HUES6 (cell line): ENCODE results near the gene IL1R2.

Experiments used
- H3K27ac ChIP-seq: 2 replicates; pipeline ENCODE4 v1.7.0; 2013; ENCODE audit warnings: low read depth, mild to moderate bottlenecking, low read length, inconsistent platforms
- H3K27me3 ChIP-seq: 2 replicates; pipeline ENCODE4 v1.6.1; 2013; ENCODE audit warnings: low read length; ENCODE audit not compliant: control insufficient read depth, insufficient read depth
- H3K36me3 ChIP-seq: 2 replicates; pipeline ENCODE4 v1.6.1; 2013; ENCODE audit warnings: low read length; ENCODE audit not compliant: control insufficient read depth, insufficient read depth
- H3K4me1 ChIP-seq: 2 replicates; pipeline ENCODE4 v1.6.1; 2013; ENCODE audit warnings: low read length; ENCODE audit not compliant: control insufficient read depth, insufficient read depth
- H3K4me3 ChIP-seq: 2 replicates; pipeline ENCODE4 v1.5.1; 2013; ENCODE audit warnings: low read depth, low read length
- H3K9ac ChIP-seq: one replicate; pipeline ENCODE4 v1.6.1; 2013; ENCODE audit warnings: mild to moderate bottlenecking, low read length
- H3K9me3 ChIP-seq: 2 replicates; pipeline ENCODE4 v1.6.1; 2013; ENCODE audit warnings: low read depth, low read length; ENCODE audit not compliant: control insufficient read depth, insufficient read depth

The IL1R2 gene

DNA sequence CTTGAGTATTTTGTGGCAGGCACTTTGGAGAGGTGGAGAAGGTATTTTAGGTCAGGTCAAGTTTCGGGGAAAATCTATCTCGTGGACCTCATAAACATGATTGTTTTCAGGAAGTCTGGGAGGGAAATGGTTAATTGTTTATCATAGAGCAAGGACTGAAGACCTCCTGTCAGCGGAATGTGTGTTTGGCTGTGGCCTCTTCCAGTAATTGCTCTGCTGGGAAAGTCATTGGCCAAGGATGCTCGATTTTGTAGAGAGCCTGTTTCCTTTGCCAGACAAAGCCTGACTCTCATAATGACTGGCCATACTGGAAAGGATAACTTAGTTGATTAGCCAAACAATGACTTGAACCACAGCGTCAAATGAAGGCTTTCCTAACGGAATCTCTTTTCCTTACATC lies 30.0 kb downstream of the IL1R2 start:
- H3K4me1 ChIP-seq = no peaks in the 10 kb centered on the region
- H3K9ac ChIP-seq = no peak overlapping the region

DNA sequence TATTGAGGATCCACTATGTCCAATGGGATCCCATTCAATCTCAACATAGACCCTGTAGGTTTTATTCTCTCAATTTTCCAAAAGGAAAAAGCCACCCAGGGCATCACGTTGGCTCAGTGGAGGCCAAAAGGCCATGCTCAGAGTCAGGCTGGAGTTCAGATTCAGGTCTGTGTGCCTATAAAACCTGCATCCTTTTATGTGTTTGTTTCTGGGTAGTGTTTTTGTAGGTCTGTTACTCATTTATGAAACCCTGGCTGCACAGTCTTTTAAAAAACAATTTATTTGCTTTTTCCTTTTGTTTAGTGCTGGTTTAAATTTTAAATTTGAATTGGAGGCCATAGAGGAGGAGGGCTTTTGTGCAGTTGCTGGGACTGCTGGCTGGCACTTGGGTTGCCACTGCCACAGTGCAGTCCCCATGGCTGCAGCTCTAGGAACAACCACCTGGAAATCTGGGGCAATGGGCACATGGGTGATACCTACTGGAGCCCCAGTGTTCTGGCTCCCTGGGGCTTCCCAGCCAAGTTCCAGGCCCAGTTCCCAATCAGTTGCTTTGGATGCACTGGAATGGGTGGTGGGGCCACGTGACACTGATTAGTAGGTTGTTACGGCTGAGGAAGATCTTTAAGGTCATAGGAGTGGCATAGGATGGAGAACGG lies 31.3 kb downstream of the IL1R2 start:
- H3K27me3 ChIP-seq = peaks cover 7% of the 10 kb centered on the region; the same call in 1 of the 2 replicates
- H3K4me3 ChIP-seq = no peak overlapping the region
- no peaks in the 10 kb centered on the region for H3K36me3 ChIP-seq
- no peak overlapping the region for H3K9ac ChIP-seq
- no peaks in the 10 kb centered on the region for H3K4me1 ChIP-seq
- no peak overlapping the region for H3K27ac ChIP-seq
- H3K9me3 ChIP-seq = no peaks in the 10 kb centered on the region

More for the DNA sequence above, 30.0 kb downstream of the IL1R2 start:
- no peak overlapping the region for H3K4me3 ChIP-seq
- no peak overlapping the region for H3K27ac ChIP-seq
- peaks cover 7% of the 10 kb centered on the region; the same call in 1 of the 2 replicates for H3K27me3 ChIP-seq
- H3K9me3 ChIP-seq = no peaks in the 10 kb centered on the region
- no peaks in the 10 kb centered on the region for H3K36me3 ChIP-seq

DNA sequence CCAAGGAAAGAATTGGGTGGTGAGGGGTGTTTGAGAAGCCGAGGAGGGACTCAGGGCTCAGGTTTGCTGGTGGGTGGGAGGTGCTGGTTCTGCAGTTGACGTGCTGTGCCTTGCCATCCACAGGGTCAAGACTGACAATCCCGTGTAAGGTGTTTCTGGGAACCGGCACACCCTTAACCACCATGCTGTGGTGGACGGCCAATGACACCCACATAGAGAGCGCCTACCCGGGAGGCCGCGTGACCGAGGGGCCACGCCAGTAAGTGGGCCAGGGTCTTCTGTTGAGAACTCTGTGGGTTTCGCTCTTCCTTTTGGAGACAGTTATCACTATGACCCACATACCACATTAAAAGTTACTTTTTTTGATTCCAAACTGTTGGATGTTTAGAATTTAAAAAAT lies 32.6 kb downstream of the IL1R2 start:
- peaks cover 7% of the 10 kb centered on the region; the same call in 1 of the 2 replicates for H3K27me3 ChIP-seq
- H3K36me3 ChIP-seq = no peaks in the 10 kb centered on the region
- no peak overlapping the region for H3K9ac ChIP-seq
- H3K4me1 ChIP-seq = no peaks in the 10 kb centered on the region
- H3K27ac ChIP-seq = no peak overlapping the region
- H3K9me3 ChIP-seq = no peaks in the 10 kb centered on the region
- H3K4me3 ChIP-seq = no peak overlapping the region

DNA sequence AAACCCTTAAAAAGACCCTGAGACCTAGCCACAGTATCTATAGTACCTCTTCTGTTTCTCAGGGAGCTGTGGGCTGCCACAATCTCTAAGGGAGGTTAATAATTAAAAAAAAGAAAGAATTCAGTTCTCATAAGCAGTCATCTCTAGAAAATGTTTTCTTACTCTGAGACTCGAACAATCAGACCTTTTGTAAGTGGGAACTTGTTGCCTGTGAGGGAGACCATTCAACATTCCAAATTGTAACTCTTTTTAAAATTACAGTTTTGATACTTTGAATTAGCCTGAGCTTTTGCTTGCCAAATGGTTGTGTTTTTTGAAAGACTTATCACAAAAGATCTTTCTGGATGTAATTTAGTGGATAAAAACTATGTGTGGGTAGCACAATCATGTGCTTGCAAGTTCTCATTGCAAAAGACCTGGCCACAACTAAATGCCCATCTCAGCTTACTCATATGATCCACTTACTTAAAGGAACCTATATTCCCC lies 33.3 kb downstream of the IL1R2 start:
- H3K27me3 ChIP-seq = peaks cover 1% of the 10 kb centered on the region; the same call in 1 of the 2 replicates
- H3K27ac ChIP-seq = no peak overlapping the region
- no peak overlapping the region for H3K9ac ChIP-seq
- no peak overlapping the region for H3K4me3 ChIP-seq
- H3K9me3 ChIP-seq = no peaks in the 10 kb centered on the region
- H3K4me1 ChIP-seq = no peaks in the 10 kb centered on the region
- no peaks in the 10 kb centered on the region for H3K36me3 ChIP-seq

DNA sequence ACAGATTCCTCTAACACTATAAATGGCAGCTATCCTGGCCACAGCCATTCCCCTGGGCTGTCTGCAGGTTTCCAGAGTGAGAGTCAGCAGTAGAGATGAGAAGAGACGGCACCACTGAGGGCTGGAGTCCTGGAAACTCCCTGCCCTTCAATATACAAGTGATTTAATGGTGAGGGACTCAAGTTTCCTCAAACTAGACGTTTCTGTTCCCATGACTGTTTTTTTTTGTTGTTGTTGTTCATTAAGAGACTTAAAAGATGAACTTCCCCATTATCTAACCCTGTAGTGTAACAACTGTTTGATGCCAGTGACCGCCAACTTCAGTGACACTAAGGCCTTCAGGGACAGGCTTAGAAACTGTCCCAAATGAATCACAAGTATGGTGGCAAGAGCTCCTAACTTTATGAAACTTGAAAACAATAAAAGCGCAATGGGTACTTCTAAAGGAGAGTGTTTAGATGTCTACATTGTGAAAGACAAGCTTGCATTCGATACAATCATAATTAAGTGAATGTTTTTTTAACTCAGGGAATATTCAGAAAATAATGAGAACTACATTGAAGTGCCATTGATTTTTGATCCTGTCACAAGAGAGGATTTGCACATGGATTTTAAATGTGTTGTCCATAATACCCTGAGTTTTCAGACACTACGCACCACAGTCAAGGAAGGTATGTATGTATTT lies 34.0 kb downstream of the IL1R2 start:
- Histone ChIP-seq H3K4me3 (no peak overlapping the region), H3K36me3 (no peaks in the 10 kb centered on the region), H3K27me3 (no peaks in the 10 kb centered on the region), H3K27ac (no peak overlapping the region), H3K9me3 (no peaks in the 10 kb centered on the region), H3K9ac (no peak overlapping the region), H3K4me1 (no peaks in the 10 kb centered on the region)

DNA sequence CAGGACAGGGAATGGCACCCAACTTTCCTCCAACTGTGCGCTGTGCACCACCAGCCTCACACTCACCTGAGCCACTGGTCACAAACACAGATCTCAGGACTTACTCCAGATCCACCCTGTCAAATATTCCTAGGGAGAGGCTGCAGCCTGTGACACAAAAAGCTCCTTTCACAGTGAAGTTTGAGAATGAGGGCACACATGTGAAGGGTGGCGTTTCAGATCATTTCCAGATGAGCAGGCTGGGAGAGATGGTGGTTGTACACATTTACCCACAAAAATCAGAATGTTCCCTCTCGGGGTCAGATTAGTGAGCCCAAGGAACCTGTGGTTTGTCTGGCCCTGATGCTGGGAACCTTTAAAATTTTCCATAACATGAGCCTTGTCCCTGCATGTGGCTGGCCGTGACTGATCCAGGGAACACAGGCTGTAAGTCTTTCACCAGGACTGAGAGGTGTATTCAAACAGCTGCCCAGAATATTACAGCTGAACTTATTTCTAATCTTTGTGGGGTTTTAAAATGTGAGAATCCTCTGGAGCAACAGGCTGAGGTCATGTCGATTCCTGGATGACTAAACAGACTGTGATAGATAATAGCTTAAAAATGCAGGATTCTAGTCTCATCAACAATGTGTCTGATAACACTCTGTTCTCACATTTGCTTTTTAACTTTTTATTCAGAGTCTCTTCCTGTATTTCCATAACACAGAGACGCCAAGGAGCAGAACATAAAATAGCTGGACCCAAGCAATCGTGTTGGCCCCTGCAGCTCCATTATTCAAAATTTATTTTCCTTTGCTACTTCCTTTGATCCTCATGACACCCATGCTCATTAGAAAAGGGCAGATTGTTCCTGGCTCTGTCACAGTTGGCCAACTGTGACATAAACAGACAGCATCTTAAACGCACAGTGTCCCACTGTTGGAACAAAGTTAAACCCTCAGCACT lies 35.5 kb downstream of the IL1R2 start:
- Histone ChIP-seq H3K9ac (no peak overlapping the region), H3K9me3 (no peaks in the 10 kb centered on the region), H3K27me3 (no peaks in the 10 kb centered on the region), H3K27ac (no peak overlapping the region), H3K4me3 (no peak overlapping the region), H3K36me3 (no peaks in the 10 kb centered on the region), H3K4me1 (no peaks in the 10 kb centered on the region)

DNA sequence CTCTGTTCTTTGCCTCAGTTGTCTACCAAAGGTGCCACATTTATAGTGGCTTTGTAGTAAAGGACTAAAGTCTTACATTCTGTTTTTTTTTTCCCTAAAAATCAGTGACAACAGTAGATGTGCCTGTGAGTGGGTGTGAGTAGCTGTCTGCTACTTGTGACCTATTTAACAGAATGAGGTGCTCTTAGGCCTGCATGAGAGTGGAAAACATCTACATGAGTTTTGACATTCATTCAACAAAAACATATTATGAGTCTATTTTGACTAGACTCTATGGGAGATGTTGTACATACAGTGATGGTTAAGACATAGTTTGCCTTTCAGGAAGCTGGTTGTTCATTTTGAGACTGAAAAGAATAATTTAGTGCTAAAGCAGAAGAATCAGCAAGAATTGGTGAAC lies 36.7 kb downstream of the IL1R2 start:
- Histone ChIP-seq H3K4me1 (no peaks in the 10 kb centered on the region), H3K4me3 (no peak overlapping the region), H3K36me3 (no peaks in the 10 kb centered on the region), H3K27me3 (no peaks in the 10 kb centered on the region), H3K9me3 (no peaks in the 10 kb centered on the region), H3K27ac (no peak overlapping the region), H3K9ac (no peak overlapping the region)

DNA sequence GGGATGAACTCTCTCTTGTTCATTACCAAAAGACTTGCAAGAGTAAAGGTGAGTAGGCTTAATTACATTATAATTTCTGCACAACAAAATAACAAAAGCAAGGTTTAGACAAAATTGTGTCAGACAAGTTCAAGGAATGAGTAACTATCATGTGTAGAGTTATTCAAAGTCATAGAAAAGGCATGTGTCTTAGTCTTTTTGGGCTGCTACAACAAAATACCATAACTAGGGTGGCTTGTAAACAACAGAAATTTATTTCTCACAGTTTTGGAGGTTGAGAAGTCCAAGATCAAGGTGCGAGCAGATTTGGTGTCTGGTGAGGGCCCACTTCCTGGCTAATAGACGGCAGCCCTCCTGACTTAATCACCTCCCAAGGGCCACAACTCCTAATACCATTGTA lies 37.6 kb downstream of the IL1R2 start:
- no peaks in the 10 kb centered on the region; the same call in 1 of the 2 replicates for H3K4me1 ChIP-seq
- H3K9ac ChIP-seq = no peak overlapping the region
- no peaks in the 10 kb centered on the region for H3K36me3 ChIP-seq
- no peak overlapping the region for H3K4me3 ChIP-seq
- H3K27ac ChIP-seq = no peak overlapping the region
- peaks cover 2% of the 10 kb centered on the region; the same call in 1 of the 2 replicates for H3K9me3 ChIP-seq
- no peaks in the 10 kb centered on the region for H3K27me3 ChIP-seq

DNA sequence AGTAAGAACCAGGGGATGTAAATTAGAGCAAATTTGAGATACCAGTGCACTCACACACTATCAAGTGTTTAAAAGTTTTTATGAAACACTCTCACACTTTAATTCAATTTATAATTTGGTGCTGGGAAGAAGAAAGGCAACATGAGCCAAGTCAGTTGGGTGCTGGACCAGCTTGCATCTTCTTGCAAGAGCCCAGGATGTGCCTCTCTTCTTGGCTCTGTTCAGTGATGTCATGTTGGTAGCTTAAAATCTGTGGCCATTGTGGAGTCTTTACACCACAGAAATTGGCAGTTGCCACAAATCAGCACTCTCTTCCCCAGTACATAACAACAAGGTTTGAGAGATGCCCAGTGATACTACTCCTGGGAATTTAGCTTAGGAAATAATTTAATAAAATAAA lies 38.2 kb downstream of the IL1R2 start:
- H3K9ac ChIP-seq = no peak overlapping the region
- peaks cover 5% of the 10 kb centered on the region for H3K4me1 ChIP-seq
- H3K27me3 ChIP-seq = no peaks in the 10 kb centered on the region
- H3K9me3 ChIP-seq = peaks cover 2% of the 10 kb centered on the region; the same call in 1 of the 2 replicates
- H3K27ac ChIP-seq = no peak overlapping the region
- no peaks in the 10 kb centered on the region for H3K36me3 ChIP-seq
- no peak overlapping the region for H3K4me3 ChIP-seq

DNA sequence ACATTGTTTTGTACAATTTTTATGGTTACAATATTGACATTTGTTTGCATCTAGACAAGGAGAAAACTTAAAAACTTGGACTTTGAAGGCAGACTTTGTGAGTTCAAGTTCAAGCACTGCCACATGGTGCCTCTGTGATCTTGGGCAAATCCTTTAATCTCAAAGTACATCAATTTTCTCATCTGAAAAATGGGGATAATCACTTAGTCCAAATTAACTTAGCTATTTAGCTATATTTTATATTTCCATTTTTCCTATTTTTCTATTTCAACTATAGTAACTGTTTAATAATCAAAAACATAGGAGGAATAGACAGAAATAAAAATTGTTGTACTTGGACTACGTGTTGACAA lies 38.7 kb downstream of the IL1R2 start:
- H3K9me3 ChIP-seq = peaks cover 3% of the 10 kb centered on the region; the same call in 1 of the 2 replicates
- H3K9ac ChIP-seq = no peak overlapping the region
- H3K4me3 ChIP-seq = no peak overlapping the region
- H3K4me1 ChIP-seq = peaks cover 7% of the 10 kb centered on the region
- H3K27ac ChIP-seq = no peak overlapping the region
- H3K27me3 ChIP-seq = no peaks in the 10 kb centered on the region
- no peaks in the 10 kb centered on the region for H3K36me3 ChIP-seq
